DMS114 treated with DMSO at 0.1 percent for 48 hours (cell line): ENCODE data around the gene OR2W3.

Experiments used
- DNase-seq: peaks from one replicate; lab custom pipeline; 2025; ENCODE audit not compliant: unreplicated experiment; lab: John Stamatoyannopoulos, UW

OR2W3 gene

GRCh38 chr1:247914941-247915662, 19.7 kb downstream of the OR2W3 start:
- DNase-seq, result no peak

- no peak for DNase-seq
Observed at GRCh38 chr1:247919952-247920351, 24.6 kb downstream of the OR2W3 start, which contains the start of gene OR2T8. TSS of gene OR2T8 (plus strand) at chr1:247920252. CDS start at chr1:247921018, 766 bp downstream.

- no peak for DNase-seq
Observed at GRCh38 chr1:247923941-247924340, 28.6 kb downstream of the OR2W3 start.

GRCh38 chr1:247924868-247925267, 29.5 kb downstream of the OR2W3 start, which contains the start of gene OR2AJ1:
TSS of gene OR2AJ1 (plus strand) at chr1:247924889. CDS start at chr1:247933769, 8,880 bp downstream.
- DNase-seq, result no peak

- DNase-seq, result no peak
Observed at GRCh38 chr1:247933989-247934388, 38.6 kb downstream of the OR2W3 start.

GRCh38 chr1:247935781-247936180, 40.4 kb downstream of the OR2W3 start:
- DNase-seq, result no peak

- no peak for DNase-seq
Observed at GRCh38 chr1:247936415-247936814, 41.0 kb downstream of the OR2W3 start.

- DNase-seq, result peak; percentile 64
Observed at GRCh38 chr1:247936965-247937734, 41.8 kb downstream of the OR2W3 start.

GRCh38 chr1:247942624-247943023, 47.2 kb downstream of the OR2W3 start:
- DNase-seq, result no peak
